Measurements from ENCODE around the gene ACTRT2.

GRCh38 chr1:3024588-3024987 is 3.3 kb downstream of the ACTRT2 start:
- TF ChIP-seq CTCF (IDR thresholded peaks at IDR 0.05) (no peak), POLR2A (IDR thresholded peaks at IDR 0.05) (no peak)
